ENCODE results near the gene FZD7. TPM values are rescaled to one million over a fixed set of nuclear protein-coding genes. Genes with fewer than 3 reads are reported as not detected.
A peak's percentile ranks its signal among the peaks of the same experiment; 100 is the strongest.

FZD7 gene
- total RNA-seq (69.5 TPM), polyA plus RNA-seq (92.2 TPM)

- Histone ChIP-seq H3K36me3 (ENCODE audit: insufficient read depth) (no peaks in the 10 kb centered on the region), H3K27ac (ENCODE audit: low read depth) (peak within 1 kb of the TSS; percentile 95), H3K4me1 (ENCODE audit: insufficient read depth) (no peaks in the 10 kb centered on the region), H3K4me3 (ENCODE audit: low read depth, low read length) (peak within 1 kb of the TSS; percentile 81)
- under 1% methylated on average over 107 of the region's 109 CpGs for WGBS
- DNase-seq (ENCODE audit: extremely low spot score), result peak; percentile 89
Observed at GRCh38 chr2:202033317-202034248, at the start of gene FZD7. FZD7 (plus strand) TSS chr2:202033855; CDS start chr2:202034648, 793 bp downstream.

- Histone ChIP-seq H3K4me3 (ENCODE audit: low read depth, low read length) (no peak overlapping the region), H3K36me3 (ENCODE audit: insufficient read depth) (no peaks in the 10 kb centered on the region), H3K27ac (ENCODE audit: low read depth) (no peak overlapping the region), H3K4me1 (ENCODE audit: insufficient read depth) (no peaks in the 10 kb centered on the region)
- 93% methylated on average over 3 of the region's 3 CpGs for WGBS
- no peak for DNase-seq (ENCODE audit: extremely low spot score)
Observed at GRCh38 chr2:201984333-201984732, 49.3 kb upstream of the FZD7 start.

GRCh38 chr2:201984800-201985525 lies 48.7 kb upstream of the FZD7 start:
- DNase-seq (ENCODE audit: extremely low spot score), result no peak
- 57% methylated on average over 12 of the region's 12 CpGs for WGBS
- no peak overlapping the region for H3K27ac ChIP-seq (ENCODE audit: low read depth)

GRCh38 chr2:201985728-201986462 lies 47.8 kb upstream of the FZD7 start:
- no peaks in the 10 kb centered on the region for H3K4me1 ChIP-seq (ENCODE audit: insufficient read depth)
- DNase-seq (ENCODE audit: extremely low spot score), result no peak
- no peak overlapping the region for H3K4me3 ChIP-seq (ENCODE audit: low read depth, low read length)
- no peaks in the 10 kb centered on the region for H3K36me3 ChIP-seq (ENCODE audit: insufficient read depth)
- no peak overlapping the region for H3K27ac ChIP-seq (ENCODE audit: low read depth)
- WGBS, result 84% methylated on average over 8 of the region's 8 CpGs

More at GRCh38 chr2:201984800-201985525, 48.7 kb upstream of the FZD7 start:
- H3K36me3 ChIP-seq (ENCODE audit: insufficient read depth), result no peaks in the 10 kb centered on the region
- H3K4me1 ChIP-seq (ENCODE audit: insufficient read depth), result no peaks in the 10 kb centered on the region
- H3K4me3 ChIP-seq (ENCODE audit: low read depth, low read length), result no peak overlapping the region

- no peak overlapping the region for H3K4me3 ChIP-seq (ENCODE audit: low read depth, low read length)
- no peak for DNase-seq (ENCODE audit: extremely low spot score)
- H3K27ac ChIP-seq (ENCODE audit: low read depth), result no peak overlapping the region
- H3K4me1 ChIP-seq (ENCODE audit: insufficient read depth), result no peaks in the 10 kb centered on the region
- WGBS, result 86% methylated on average over 5 of the region's 5 CpGs
- no peaks in the 10 kb centered on the region for H3K36me3 ChIP-seq (ENCODE audit: insufficient read depth)
Observed at GRCh38 chr2:201986463-201986735, 47.3 kb upstream of the FZD7 start.

GRCh38 chr2:201987426-201987825 lies 46.2 kb upstream of the FZD7 start:
- DNase-seq (ENCODE audit: extremely low spot score), result no peak
- Histone ChIP-seq H3K27ac (ENCODE audit: low read depth) (no peak overlapping the region), H3K4me1 (ENCODE audit: insufficient read depth) (no peaks in the 10 kb centered on the region), H3K4me3 (ENCODE audit: low read depth, low read length) (no peak overlapping the region), H3K36me3 (ENCODE audit: insufficient read depth) (no peaks in the 10 kb centered on the region)
- WGBS, result 90% methylated on average over 2 of the region's 2 CpGs

GRCh38 chr2:201990069-201990468 lies 43.6 kb upstream of the FZD7 start:
- WGBS, result 97% methylated on average over 2 of the region's 2 CpGs
- Histone ChIP-seq H3K4me1 (ENCODE audit: insufficient read depth) (no peaks in the 10 kb centered on the region), H3K4me3 (ENCODE audit: low read depth, low read length) (no peak overlapping the region), H3K36me3 (ENCODE audit: insufficient read depth) (no peaks in the 10 kb centered on the region), H3K27ac (ENCODE audit: low read depth) (no peak overlapping the region)
- no peak for DNase-seq (ENCODE audit: extremely low spot score)

GRCh38 chr2:201992960-201993359 lies 40.7 kb upstream of the FZD7 start:
- no peaks in the 10 kb centered on the region for H3K36me3 ChIP-seq (ENCODE audit: insufficient read depth)
- H3K27ac ChIP-seq (ENCODE audit: low read depth), result no peak overlapping the region
- 97% methylated on average over 4 of the region's 4 CpGs for WGBS
- no peak for DNase-seq (ENCODE audit: extremely low spot score)
- H3K4me3 ChIP-seq (ENCODE audit: low read depth, low read length), result no peak overlapping the region
- H3K4me1 ChIP-seq (ENCODE audit: insufficient read depth), result peaks cover 4% of the 10 kb centered on the region

- no peak overlapping the region for H3K27ac ChIP-seq (ENCODE audit: low read depth)
- H3K4me1 ChIP-seq (ENCODE audit: insufficient read depth), result peaks cover 4% of the 10 kb centered on the region
- H3K4me3 ChIP-seq (ENCODE audit: low read depth, low read length), result no peak overlapping the region
- H3K36me3 ChIP-seq (ENCODE audit: insufficient read depth), result no peaks in the 10 kb centered on the region
- WGBS, result 96% methylated on average over 2 of the region's 2 CpGs
- DNase-seq (ENCODE audit: extremely low spot score), result no peak
Observed at GRCh38 chr2:201994973-201995638, 38.5 kb upstream of the FZD7 start.

GRCh38 chr2:201996006-201996405 lies 37.6 kb upstream of the FZD7 start:
- Histone ChIP-seq H3K4me3 (ENCODE audit: low read depth, low read length) (no peak overlapping the region), H3K27ac (ENCODE audit: low read depth) (no peak overlapping the region), H3K36me3 (ENCODE audit: insufficient read depth) (no peaks in the 10 kb centered on the region), H3K4me1 (ENCODE audit: insufficient read depth) (peaks cover 4% of the 10 kb centered on the region)
- no peak for DNase-seq (ENCODE audit: extremely low spot score)
- 83% methylated on average over 11 of the region's 11 CpGs for WGBS

GRCh38 chr2:201996679-201997314 lies 36.9 kb upstream of the FZD7 start:
- DNase-seq (ENCODE audit: extremely low spot score), result peak; percentile 52
- no peak overlapping the region for H3K4me3 ChIP-seq (ENCODE audit: low read depth, low read length)
- no peaks in the 10 kb centered on the region for H3K36me3 ChIP-seq (ENCODE audit: insufficient read depth)
- H3K4me1 ChIP-seq (ENCODE audit: insufficient read depth), result peaks cover 4% of the 10 kb centered on the region
- WGBS, result 57% methylated on average over 8 of the region's 8 CpGs
- H3K27ac ChIP-seq (ENCODE audit: low read depth), result no peak overlapping the region

- 64% methylated on average over 7 of the region's 7 CpGs for WGBS
- H3K36me3 ChIP-seq (ENCODE audit: insufficient read depth), result no peaks in the 10 kb centered on the region
- no peak overlapping the region for H3K27ac ChIP-seq (ENCODE audit: low read depth)
- no peak overlapping the region for H3K4me3 ChIP-seq (ENCODE audit: low read depth, low read length)
- no peak for DNase-seq (ENCODE audit: extremely low spot score)
- H3K4me1 ChIP-seq (ENCODE audit: insufficient read depth), result peaks cover 4% of the 10 kb centered on the region
Observed at GRCh38 chr2:201999279-201999678, 34.4 kb upstream of the FZD7 start.

GRCh38 chr2:202001826-202002225 lies 31.8 kb upstream of the FZD7 start:
- Histone ChIP-seq H3K27ac (ENCODE audit: low read depth) (no peak overlapping the region), H3K36me3 (ENCODE audit: insufficient read depth) (no peaks in the 10 kb centered on the region), H3K4me3 (ENCODE audit: low read depth, low read length) (no peak overlapping the region), H3K4me1 (ENCODE audit: insufficient read depth) (no peaks in the 10 kb centered on the region)
- 98% methylated on average over 2 of the region's 2 CpGs for WGBS
- DNase-seq (ENCODE audit: extremely low spot score), result no peak

Data from urinary bladder (tissue), 4 donors.